GM15510 (cell line): Measurements from ENCODE around the gene PHF20.

Experiments
- POLR2A ChIP-seq: IDR thresholded peaks from 3 replicates; pipeline ENCODE4 v1.6.1; 2011; ENCODE audit warnings: borderline replicate concordance; ENCODE audit not compliant: insufficient read length; ENCODE audit errors: extremely low read depth

Gene PHF20

GRCh38 chr20:35963878-35964277 lies 192.1 kb downstream of the PHF20 start:
- TF ChIP-seq POLR2A = no peak

- TF ChIP-seq POLR2A = no peak
Measured at GRCh38 chr20:35967979-35968640, 196.3 kb downstream of the PHF20 start, which contains the start of gene CNBD2. TSS of gene CNBD2 (plus strand) at chr20:35968590. CDS start at chr20:35968763, 173 bp downstream.

GRCh38 chr20:35968930-35969329 lies 197.1 kb downstream of the PHF20 start:
- TF ChIP-seq POLR2A = no peak

- no peak for TF ChIP-seq POLR2A
Measured at GRCh38 chr20:35971981-35972380, 200.2 kb downstream of the PHF20 start.

GRCh38 chr20:35972462-35972861 lies 200.6 kb downstream of the PHF20 start:
- no peak for TF ChIP-seq POLR2A

- TF ChIP-seq POLR2A = no peak
Measured at GRCh38 chr20:35974256-35974655, 202.4 kb downstream of the PHF20 start.

GRCh38 chr20:35975576-35976373 lies 204.0 kb downstream of the PHF20 start:
- no peak for TF ChIP-seq POLR2A

GRCh38 chr20:35978041-35978513 lies 206.3 kb downstream of the PHF20 start:
- TF ChIP-seq POLR2A = no peak

- TF ChIP-seq POLR2A = no peak
Measured at GRCh38 chr20:35979544-35979943, 207.7 kb downstream of the PHF20 start.

- no peak for TF ChIP-seq POLR2A
Measured at GRCh38 chr20:35981969-35982368, 210.2 kb downstream of the PHF20 start.

GRCh38 chr20:35984382-35984781 lies 212.6 kb downstream of the PHF20 start:
- no peak for TF ChIP-seq POLR2A

GRCh38 chr20:35985806-35986205 lies 214.0 kb downstream of the PHF20 start:
- no peak for TF ChIP-seq POLR2A

GRCh38 chr20:35988910-35989463 lies 217.2 kb downstream of the PHF20 start:
- TF ChIP-seq POLR2A = no peak

GRCh38 chr20:35991142-35991771 lies 219.4 kb downstream of the PHF20 start:
- no peak for TF ChIP-seq POLR2A
